Measurements from ENCODE around the gene CCP110. TPM values are rescaled to one million over a fixed set of nuclear protein-coding genes. Genes with fewer than 3 reads are reported as not detected.

Gene CCP110
- total RNA-seq, 2 experiments from 2014 or later = 24.2 to 25.8 TPM

DNA sequence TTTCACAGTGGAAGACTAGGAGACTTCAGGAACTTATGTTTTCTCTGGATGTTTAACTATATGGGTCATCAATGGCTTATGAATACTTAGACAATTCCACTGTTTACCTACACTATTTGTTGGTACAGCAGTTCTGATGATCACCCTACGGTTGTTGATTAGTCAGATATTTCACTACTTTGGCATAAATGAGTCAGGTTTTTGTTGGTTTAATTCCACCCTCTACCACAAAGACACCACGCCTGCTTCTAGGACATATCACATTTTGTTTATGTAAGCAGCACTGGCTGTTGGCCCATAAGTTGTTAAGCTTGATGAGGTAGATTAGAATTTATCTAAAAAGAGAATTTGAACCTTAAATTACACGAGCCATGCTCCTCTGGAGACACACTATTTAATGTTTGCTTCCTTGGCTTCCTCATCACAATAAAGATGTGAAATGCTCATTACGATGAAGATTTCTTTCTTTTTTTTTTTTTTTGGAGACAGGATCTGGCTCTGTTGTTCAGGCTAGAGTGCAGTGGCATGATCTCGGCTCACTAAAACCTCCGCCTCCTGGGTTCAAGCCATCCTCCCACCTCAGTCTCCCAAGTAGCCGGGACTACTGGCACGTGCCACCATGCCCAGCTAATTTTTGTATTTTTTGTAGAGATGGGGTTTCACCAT, 6.2 kb upstream of the CCP110 start:
- peaks cover 46% of the 10 kb centered on the region for H3K4me1 Mint-ChIP-seq (ENCODE audit: low read depth)
- H3K27me3 Mint-ChIP-seq = no peaks in the 10 kb centered on the region
- ATAC-seq = no peak
- ChIA-PET POLR2A (no interaction called here), CTCF (interaction anchor here (3.9 kb wide), 1 partner anchor 15 kb away, joined by 23 read pairs; no protein-coding TSS in a partner anchor)
- TF ChIP-seq, protein P1, sequence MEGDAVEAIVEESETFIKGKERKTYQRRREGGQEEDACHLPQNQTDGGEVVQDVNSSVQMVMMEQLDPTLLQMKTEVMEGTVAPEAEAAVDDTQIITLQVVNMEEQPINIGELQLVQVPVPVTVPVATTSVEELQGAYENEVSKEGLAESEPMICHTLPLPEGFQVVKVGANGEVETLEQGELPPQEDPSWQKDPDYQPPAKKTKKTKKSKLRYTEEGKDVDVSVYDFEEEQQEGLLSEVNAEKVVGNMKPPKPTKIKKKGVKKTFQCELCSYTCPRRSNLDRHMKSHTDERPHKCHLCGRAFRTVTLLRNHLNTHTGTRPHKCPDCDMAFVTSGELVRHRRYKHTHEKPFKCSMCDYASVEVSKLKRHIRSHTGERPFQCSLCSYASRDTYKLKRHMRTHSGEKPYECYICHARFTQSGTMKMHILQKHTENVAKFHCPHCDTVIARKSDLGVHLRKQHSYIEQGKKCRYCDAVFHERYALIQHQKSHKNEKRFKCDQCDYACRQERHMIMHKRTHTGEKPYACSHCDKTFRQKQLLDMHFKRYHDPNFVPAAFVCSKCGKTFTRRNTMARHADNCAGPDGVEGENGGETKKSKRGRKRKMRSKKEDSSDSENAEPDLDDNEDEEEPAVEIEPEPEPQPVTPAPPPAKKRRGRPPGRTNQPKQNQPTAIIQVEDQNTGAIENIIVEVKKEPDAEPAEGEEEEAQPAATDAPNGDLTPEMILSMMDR (IDR thresholded peaks at IDR 0.05) = no peak
- intact Hi-C loops (cut with micrococcal nuclease) = no loop called here
- peaks cover 35% of the 10 kb centered on the region for H3K36me3 Mint-ChIP-seq (ENCODE audit: low read depth)
- H3K9me3 Mint-ChIP-seq = no peaks in the 10 kb centered on the region
- no peak overlapping the region for H3K27ac Mint-ChIP-seq
- H3K4me3 Mint-ChIP-seq = no peak overlapping the region
- DNase-seq = peak; percentile 29

DNA sequence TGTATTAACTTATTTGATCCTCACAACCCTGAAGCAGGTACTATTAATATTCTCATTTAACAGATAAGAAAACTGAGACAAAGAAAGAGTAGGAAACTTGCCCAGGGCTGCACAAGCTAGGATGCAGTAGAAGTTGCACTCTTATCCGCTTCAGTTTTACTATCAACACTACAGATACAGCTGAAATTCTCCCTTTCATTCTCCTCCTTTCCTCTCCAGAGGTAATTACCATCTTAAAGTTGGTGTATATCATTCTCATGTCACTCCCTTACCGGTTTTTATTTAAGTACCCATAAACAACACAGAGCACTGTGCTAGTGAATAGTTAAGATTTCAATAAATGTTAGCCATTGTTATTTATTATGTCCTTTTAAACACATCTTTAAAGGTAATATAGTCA, 5.4 kb upstream of the CCP110 start:
- no peak overlapping the region for H3K4me3 Mint-ChIP-seq
- peaks cover 31% of the 10 kb centered on the region for H3K36me3 Mint-ChIP-seq (ENCODE audit: low read depth)
- H3K27me3 Mint-ChIP-seq = no peaks in the 10 kb centered on the region
- H3K9me3 Mint-ChIP-seq = no peaks in the 10 kb centered on the region
- H3K4me1 Mint-ChIP-seq (ENCODE audit: low read depth) = peaks cover 49% of the 10 kb centered on the region
- DNase-seq (no peak), ATAC-seq (no peak)
- POLR2A ChIA-PET = no interaction called here
- TF ChIP-seq, protein P1 (IDR thresholded peaks at IDR 0.05) = no peak
- intact Hi-C loops (cut with micrococcal nuclease) = no loop called here
- CTCF ChIA-PET = interaction anchor here (1.6 to 3.9 kb wide), 2 partner anchors 16 kb away, joined by 5 to 23 read pairs; no protein-coding TSS in a partner anchor
- H3K27ac Mint-ChIP-seq = no peak overlapping the region

DNA sequence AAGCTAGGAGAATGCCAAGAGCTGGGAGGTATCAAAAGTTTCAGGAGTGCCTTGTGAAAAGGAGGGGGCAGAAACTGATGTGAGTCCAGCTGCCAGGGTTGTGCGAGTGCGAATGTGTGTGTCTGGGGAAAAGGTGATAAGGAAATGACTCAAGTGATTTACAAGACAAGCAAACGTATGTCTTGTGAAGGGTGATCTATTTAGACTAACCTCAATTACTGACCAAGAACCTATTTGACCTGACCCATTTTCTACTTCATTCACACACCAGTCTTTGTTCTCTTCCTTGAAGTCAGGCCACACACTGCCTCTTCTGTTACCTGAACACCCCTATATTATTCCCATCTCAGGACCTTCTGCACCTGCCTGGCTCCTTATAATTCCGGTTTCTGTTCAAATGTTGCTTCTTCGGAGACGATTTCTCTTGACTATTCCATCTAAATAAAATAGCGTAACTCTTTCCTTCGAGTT, 2.8 kb upstream of the CCP110 start:
- Mint-ChIP-seq H3K9me3 (no peaks in the 10 kb centered on the region), H3K27me3 (no peaks in the 10 kb centered on the region), H3K4me1 (ENCODE audit: low read depth) (peaks cover 46% of the 10 kb centered on the region), H3K36me3 (ENCODE audit: low read depth) (peaks cover 18% of the 10 kb centered on the region), H3K4me3 (peak overlapping the region; percentile 89), H3K27ac (peak overlapping the region; percentile 89)
- DNase-seq (peak; percentile 37), ATAC-seq (no peak)
- intact Hi-C loops (cut with micrococcal nuclease) = no loop called here
- TF ChIP-seq, protein P1 (IDR thresholded peaks at IDR 0.05) = no peak
- ChIA-PET POLR2A (interaction anchor here (1.8 kb wide), 1 partner anchor 34 kb away, joined by 5 read pairs; the partner anchor contains the start of gene VPS35L), CTCF (interaction anchor here (1.3 kb wide), 1 partner anchor 18 kb away, joined by 5 read pairs; no protein-coding TSS in a partner anchor)

DNA sequence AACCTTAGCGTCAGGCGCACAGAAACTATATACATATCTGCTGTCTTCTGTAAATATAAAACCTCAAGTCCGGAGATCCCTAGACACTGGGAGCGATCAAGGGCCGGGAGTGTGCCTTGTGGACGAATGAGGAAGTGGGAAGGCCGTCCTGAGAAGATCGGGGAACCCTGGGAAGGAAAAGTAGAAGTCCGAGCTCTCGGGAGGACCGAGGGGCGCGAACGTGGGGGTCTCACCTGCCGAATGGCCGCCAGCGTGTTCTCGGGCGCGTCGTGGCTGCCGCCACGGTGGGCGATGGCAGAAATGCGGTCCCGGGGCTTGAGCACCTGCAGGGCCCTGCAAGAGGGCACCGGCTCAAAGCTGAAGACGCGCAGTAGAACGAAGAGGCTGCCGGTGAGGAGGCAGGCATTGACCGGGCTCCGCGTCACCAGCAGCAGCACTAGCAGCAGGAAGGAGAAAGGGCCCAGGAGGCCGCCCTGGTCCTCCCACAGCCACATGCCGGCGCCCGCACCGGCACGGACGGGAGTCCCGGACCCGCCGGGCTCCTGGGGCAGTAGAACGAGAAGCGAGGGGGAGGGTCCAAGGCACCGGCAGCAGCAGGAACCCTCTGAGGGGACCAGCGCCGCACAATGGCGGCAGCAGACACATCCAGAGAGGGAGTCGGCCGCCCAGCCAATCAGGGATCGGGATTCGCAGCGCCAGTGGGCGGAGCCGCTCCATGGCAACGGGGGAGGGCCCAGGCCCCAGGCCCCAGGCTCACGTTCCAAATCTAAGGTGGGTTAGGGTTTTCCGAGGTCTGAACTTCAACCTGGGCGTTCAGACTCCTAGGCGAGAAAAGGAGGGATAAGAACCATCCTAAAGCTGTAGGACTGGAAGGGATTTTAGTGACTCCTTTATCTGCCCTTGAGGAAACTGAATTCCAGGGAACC, 2.0 kb upstream of the CCP110 start, which contains the start of gene GDE1:
Gene GDE1, minus strand, starts transcription at position 628 of the 926 bp plus-strand sequence. Its CDS starts 134 bp downstream, at position 494.
- intact Hi-C loops (cut with micrococcal nuclease) = no loop called here
- peaks cover 43% of the 10 kb centered on the region for H3K4me1 Mint-ChIP-seq (ENCODE audit: low read depth)
- H3K9me3 Mint-ChIP-seq = no peaks in the 10 kb centered on the region
- POLR2A ChIA-PET = interaction anchor here (1.8 kb wide), 1 partner anchor 33 kb away, joined by 5 read pairs; the partner anchor contains the start of gene VPS35L
- CTCF ChIA-PET = interaction anchor here (1.3 to 1.5 kb wide), 2 partner anchors 19 to 33 kb away, joined by 3 to 5 read pairs; no protein-coding TSS in a partner anchor
- TF ChIP-seq, protein P1 (IDR thresholded peaks at IDR 0.05) = peak; percentile 30
- H3K4me3 Mint-ChIP-seq = peak within 1 kb of the TSS; percentile 89
- no peaks in the 10 kb centered on the region for H3K27me3 Mint-ChIP-seq
- H3K36me3 Mint-ChIP-seq (ENCODE audit: low read depth) = peaks cover 14% of the 10 kb centered on the region
- peak within 1 kb of the TSS; percentile 89 for H3K27ac Mint-ChIP-seq
- DNase-seq (peak; percentile 96), ATAC-seq (peak; percentile 80)
